ENCODE data around the gene DAAM2.
A peak's percentile ranks its signal among the peaks of the same experiment; 100 is the strongest.

DAAM2 gene

GRCh38 chr6:39790772-39791171 lies 1.4 kb upstream of the DAAM2 start:
- no peak for DNase-seq

- DNase-seq: peak; percentile 13
Observed at GRCh38 chr6:39791311-39791710, 865 bp upstream of the DAAM2 start.

DNA sequence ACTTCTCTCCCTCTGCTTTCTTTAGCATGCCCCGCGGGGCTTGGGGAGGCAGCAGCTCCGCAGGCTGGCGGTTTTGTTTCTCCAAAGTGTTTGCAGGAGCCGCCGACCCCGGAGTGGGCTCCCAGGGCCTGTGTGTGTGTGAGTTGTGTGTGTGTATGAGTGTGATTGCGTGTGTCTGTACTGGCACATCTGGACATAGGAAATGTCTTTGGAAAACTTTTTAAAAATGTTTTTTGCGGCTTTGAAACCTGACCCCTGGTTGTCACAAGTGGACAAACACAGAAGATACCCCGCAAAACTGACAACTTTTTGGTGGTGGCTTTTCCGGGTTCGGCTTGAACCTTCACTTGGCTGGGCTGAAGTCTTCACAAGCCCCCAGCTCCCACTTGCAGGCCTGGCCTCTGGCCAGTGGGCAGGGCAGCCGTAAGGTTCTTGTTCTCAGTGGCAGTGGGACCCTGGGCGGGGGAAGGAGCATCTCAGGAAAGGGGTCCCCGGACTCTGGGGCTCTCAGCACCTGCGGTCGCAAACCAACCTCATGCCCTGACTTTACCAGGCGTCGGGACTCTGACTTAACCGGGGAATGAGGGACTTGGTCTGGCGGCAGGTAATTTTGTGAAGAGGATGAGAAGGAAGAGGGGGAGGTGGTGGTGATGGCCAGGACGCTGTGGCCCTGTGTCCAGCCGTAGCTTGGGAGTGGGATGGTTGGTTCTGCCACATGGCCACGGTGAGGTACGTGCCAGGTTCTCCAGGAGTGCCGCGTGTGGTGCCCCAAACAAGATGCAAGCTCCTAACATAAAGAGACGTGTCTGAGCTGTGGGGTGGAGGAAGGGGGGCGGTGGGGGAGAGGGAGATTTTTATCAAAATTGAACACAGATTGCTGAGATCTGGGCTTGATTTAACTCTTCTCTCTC lies 619 bp downstream of the DAAM2 start:
- no peak for DNase-seq

GRCh38 chr6:39793516-39793915 lies 1.3 kb downstream of the DAAM2 start:
- DNase-seq: no peak

DNA sequence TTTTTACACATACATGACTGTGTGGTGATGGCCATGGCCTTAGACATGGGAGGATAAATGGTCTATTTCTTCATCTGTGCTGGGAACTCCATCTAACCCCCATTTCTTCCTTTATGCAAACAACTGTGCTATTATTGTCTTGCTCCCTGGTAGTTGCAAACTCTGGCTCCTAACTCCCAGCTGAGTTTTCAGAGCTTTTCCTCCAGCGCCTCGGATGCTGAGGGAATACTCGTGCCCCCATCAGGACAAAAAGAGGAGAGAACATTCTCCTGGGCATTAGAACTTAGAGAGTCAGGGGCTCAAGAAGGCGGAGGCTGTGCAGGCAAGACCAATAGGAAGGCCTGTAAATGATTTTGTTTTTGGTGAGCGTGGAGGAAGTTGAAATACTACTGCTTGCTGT lies 2.1 kb downstream of the DAAM2 start:
- DNase-seq: no peak

DNA sequence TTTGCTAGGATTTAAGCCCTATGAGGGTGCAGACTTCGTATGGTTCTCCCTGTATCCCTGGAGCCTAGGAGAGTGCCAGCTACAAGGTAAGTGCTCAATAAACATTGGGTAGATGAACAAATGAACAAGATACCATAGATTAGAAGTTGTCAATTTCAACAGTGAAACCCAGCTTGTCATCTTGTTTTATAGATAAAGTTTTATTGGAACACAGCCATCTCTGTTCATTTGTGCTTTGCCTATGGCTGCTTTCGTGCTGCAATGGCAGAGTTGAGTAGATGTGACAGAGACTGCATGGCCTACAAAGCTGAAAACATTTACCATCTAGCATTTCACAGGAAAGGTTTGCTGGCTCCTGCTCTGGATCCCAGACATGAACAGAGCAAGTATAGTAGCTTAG lies 5.6 kb downstream of the DAAM2 start:
- no peak for DNase-seq

DNA sequence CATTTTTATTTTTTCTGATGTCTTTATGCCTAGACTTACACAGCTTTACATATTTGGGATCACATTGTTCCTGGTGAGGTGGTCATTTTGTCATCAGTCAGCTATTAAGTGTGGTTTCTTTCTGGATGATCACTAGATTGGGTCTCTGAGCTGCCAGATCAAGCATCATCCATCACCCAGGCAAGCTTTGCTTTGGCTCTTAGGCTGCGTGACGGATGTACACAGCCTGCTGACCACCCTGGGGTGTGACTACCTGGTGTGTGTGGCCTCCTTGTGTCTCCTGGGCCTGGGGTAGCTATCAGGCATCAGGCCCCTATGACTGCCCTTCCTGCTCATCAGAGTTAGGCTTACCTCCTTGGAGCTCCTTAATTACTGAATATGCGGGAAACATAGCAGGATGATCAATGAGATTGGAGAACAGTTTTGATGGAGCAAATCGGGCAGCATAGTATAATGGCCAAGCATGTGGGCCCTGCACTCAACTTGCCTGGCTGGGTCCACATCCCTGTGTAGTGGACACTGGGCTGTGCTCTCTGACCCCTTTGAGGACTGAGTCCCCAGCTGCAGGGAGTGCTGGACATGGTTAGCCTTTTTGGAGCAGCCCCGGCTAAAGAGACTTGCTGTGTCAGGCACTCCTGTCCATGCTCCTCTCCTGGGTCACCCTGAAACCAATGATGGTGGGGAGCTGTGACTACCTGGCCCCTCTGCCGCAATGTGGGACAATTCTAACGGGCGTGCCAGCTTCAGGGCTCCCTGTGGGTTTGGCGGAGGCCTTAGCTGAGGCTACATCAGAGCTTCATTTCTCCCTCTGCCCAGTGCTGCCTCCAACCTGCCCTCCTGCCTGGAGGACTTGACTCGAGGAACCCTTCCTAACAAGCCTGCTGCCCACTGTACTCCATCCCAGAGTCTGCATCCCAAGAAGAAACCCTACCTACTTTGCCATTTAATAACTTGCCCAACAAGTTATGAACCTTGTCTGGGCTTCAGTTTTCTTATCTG lies 8.2 kb downstream of the DAAM2 start:
- no peak for DNase-seq

- no peak for DNase-seq
Observed at GRCh38 chr6:39801456-39802251, 9.5 kb downstream of the DAAM2 start.

DNA sequence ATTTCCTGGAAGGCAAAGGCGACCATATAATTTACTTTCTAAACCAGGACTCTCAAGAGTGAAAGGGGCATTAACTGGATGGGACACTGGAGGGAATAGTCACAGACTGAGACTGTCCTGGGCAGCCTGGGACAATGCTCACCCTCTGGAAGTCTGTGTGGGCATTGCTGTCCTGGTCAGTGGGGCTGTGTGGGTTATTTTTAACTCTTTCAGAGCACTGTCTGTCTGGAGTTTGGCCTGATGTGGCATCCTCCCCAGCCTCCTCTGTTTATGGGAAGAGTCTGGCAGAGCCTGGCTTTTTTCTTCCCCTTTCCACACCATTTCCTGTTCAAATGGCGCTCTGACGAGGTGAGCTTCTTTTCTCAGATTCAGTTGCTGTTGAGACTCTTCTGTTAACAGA lies 11.7 kb downstream of the DAAM2 start:
- no peak for DNase-seq

DNA sequence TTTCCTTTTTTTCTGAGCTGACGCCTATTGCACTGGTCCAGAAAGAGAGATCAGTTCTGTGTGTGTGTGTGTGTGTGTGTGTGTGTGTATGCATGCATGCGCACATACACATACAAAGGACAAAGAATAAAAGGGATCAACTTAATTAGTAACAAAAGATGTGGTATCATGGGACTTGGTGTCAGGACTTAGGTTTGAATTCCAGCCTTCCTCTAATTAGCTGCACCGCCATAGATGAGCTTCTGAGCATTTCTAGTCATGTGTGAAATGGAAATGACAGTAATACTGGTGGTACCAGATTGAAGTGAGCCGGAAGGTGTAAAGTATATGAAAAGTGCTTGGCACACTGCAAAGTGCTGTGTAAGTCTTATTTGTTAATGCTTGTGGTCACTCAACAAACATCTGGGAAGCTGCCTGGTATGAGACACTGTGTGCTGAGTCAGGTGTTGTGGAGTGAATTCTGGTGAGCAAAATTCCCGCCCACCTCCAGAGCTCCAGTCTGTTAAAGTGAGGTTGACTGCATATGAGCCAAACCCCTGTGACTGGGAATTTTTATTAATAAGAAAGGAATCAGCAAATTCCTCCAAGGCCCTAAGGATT lies 12.4 kb downstream of the DAAM2 start:
- no peak for DNase-seq

DNA sequence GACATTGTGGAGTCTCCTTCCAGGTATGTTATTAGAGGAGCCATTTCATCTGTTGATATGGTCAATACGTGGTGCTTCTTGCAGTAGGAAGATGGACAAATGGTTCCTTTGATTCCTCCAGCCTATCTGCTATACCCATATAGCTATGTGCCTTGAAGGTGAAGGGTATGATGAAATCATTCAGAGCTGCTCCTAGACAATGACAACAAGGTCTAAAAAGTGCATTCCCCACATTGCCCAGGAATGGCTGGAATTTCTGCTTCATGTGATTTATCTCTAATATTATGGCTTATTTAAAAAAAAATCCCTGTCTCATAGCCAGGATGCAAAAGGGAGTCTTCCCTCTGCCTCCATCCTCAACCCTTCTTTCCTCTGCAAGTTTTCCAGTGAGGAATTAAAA lies 14.1 kb downstream of the DAAM2 start:
- DNase-seq: no peak

DNA sequence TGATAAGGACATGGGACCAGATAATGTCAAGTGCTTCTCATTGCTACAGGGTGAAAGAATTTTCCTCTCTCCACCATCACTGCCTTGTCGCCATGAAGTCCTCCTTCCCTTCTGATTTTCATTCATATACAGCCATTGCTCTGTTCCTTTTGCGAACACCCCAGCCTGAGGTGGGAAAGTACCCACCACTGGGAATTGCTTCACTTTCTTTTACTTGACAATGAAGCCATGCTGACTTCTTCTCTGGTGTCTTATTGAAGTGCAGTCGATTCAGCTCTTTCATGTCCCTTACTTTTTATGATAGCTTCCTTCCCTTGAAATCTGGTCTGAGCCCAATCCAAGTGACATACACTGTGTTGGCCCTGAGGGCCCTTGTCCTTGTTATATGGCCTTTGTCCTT lies 16.2 kb downstream of the DAAM2 start:
- DNase-seq: no peak

GRCh38 chr6:39808964-39809363 lies 16.8 kb downstream of the DAAM2 start:
- DNase-seq: no peak

- no peak for DNase-seq
Observed at GRCh38 chr6:39811835-39812345, 19.7 kb downstream of the DAAM2 start.

GRCh38 chr6:39812496-39812852 lies 20.3 kb downstream of the DAAM2 start:
- no peak for DNase-seq

DNA sequence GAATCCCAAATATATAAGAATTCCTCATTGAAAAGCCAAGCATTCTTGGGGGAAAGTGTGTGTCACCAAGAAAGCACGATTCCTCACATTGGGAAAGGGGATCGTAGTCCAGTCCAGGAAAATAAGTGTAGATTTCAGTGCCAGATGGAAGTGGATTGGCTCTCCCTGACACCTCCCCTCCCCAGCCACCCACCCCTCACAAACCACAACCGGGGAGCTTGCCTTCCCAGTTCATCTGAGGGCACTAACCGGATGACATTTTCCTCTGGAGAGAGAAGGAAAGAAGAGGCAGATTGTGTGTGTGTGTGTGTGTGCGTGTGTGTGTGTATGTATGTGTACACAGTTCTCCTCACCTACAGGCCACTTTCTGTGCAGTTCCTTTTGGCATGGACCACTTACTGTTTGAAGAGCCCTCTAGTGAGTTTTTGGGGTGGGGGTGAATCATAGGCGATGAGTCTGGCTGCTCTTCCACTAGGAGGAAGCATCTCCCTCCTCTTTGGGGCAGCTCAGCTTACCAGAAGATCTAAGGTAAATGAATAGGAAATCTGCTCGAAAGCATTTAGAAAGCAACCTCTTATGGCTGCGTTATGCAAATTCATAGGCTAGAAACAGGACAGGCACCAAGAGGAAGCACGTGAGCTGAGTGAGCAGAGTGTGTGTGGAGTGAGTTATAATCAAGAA lies 20.8 kb downstream of the DAAM2 start:
- peak; percentile 19 for DNase-seq

DNA sequence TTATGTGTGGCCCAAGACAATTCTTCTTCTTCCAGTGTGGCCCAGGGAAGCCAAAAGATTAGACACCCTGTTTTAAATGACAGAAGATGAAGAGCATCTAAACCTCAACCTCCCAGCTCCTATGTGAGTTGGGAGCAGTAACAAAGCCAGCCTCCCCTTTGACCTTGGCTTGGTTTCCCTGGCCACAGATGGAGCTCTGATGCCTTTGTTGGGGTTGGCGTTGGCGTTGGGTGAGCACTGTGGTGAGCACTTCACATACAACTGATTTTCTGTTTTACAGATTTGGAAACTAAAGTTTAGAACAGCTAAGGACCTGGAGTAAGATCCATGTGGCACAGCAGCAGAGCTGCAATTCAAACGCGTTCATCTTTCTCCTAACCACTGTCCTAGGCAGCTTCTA lies 22.1 kb downstream of the DAAM2 start:
- DNase-seq: no peak

DNA sequence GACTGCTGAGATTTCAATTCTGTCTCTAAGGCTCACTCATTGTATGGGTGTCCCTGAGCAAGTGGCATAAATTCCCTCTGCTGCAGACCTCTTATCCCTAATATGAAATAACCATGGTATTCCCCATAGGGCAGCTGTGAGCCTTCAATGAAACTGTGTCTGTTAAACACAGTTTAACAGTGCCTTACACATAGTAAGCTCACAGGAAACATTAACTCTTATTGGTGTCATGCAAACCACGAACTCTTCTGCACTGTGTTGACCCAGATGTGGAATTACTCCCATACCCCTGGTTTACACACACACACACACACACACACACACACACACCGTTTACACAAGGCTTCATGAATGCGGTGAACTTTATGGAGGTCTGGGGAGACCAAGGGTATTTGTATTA lies 23.2 kb downstream of the DAAM2 start:
- DNase-seq: no peak

DNA sequence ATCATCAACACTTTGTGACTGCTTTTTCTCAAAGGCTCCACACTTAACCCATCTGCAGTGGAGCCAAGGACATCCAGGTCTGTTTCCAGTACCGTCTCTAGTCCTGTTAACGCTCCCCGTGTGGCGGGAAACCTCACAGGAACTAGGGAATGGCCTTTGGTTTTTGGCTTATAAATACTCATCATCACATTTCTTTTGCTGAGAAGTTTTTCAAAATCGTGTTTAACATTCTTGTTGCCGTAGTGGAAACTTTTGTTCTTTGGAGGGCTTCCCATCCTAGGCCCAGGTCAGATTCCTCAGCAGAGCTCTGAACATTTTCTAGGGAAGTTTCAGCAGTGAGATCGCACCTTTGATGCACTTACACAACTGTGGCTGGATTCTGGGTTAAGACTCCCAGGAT lies 24.6 kb downstream of the DAAM2 start:
- DNase-seq: no peak

DNA sequence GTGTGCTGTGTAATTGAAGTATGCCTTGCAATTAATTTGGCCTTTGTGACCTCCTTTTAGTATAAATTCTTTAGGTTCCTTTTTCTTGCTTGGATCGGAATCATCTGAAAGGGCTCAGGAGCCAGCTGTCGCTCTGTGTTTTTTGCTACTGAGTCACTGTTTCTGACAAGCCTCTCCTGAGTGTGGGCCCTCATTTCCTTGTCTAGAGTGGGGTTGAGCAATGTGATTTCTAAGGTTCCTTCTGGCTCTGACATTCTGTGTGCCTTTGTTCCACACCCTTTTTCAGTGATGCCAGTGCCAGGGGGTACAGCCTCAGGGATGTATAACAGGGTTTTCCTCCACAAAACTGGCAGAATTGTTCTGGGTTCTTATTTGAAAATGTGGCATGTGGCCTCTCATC lies 26.5 kb downstream of the DAAM2 start:
- DNase-seq: no peak

DNA sequence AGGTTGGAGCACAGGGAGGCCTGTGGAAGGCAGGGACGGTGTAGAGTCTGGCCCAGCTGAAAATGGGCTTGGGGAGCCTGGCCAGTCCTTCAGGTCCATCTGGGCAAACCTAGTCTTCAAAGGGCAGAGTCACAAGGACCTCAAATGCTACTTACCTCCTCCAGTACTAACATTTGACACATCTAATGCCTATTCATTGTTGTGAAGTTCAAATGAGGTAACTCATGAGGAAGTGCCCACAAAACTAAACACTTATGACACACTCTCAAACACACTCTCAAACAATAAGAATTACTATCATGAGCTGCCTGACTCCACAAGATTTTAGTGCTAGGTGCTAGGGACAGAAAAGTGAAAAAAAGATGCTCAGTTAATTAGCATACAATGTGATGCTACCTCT lies 27.1 kb downstream of the DAAM2 start:
- DNase-seq: no peak

DNA sequence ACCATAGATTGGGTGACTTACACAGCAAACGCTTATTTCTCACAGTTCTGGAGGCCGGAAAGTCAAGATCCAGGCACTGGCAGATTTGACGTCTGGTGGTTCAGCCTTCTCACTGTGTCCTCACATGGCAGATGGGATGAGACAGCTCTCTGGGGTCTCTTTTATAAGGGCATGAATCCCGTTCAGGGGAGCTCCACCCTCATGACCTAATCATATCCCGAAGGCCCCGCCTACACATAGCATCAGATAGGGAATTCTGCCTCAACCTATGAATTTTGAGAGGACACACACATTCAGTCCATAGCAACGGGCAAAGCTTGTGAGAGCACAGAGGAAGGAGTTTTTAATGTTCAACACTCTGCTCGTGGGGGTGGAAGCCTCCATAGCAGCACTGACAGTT lies 27.5 kb downstream of the DAAM2 start:
- no peak for DNase-seq

Measured in hematopoietic multipotent progenitor cell treated with erythropoietin and hydrocortisone succinate and interleukin-3 and kit ligand, for 4 days (in vitro differentiated cells).